HG03571 (cell line): ENCODE measurements around the gene MUC4.
"Not testable (repeated sequence)": the region's sequence is repeated elsewhere in the genome, so short reads cannot be mapped to it uniquely, and the experiment has no call there.

Experiments
- ATAC-seq: cut with Tn5 transposase; IDR thresholded peaks from one replicate; pipeline ENCODE4 v1.9.1; 2021; ENCODE audit not compliant: unreplicated experiment

MUC4 gene

DNA sequence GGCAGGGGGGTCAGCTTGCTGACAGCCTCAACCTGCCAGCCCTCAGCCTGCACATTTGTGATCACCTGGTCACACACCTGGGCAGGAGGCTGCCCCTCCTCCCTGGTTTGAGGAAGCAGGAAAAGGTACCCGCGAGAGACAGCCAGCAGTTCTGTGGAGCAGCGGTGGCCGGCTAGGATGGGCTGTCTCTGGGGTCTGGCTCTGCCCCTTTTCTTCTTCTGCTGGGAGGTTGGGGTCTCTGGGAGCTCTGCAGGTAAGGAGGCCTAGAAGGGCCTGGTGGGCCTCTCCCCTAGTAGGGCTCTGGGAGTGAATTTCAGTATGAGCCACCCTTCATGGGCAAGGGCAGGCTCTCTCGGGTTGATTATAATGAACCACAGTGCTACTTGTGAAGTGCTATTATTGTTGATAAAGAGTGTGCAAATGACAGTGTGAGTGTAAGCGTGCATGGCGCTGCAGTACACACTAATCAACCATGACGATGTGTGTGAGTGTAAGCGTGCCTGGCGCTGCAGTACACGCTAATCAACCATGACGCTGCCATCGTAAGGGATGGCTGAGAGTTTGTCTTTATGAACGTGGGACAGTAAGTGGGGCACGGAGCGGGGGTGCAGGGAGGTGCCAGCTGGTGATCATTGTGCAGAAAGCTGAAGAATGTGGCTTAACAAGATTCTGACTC, 90.8 kb downstream of the MUC4 start, which contains the start of gene MUC20:
Gene MUC20 (plus strand): TSS at position 148 of the 676 bp plus-strand sequence. CDS start 30 bp downstream, at position 178.
- not testable (repeated sequence) for ATAC-seq

DNA sequence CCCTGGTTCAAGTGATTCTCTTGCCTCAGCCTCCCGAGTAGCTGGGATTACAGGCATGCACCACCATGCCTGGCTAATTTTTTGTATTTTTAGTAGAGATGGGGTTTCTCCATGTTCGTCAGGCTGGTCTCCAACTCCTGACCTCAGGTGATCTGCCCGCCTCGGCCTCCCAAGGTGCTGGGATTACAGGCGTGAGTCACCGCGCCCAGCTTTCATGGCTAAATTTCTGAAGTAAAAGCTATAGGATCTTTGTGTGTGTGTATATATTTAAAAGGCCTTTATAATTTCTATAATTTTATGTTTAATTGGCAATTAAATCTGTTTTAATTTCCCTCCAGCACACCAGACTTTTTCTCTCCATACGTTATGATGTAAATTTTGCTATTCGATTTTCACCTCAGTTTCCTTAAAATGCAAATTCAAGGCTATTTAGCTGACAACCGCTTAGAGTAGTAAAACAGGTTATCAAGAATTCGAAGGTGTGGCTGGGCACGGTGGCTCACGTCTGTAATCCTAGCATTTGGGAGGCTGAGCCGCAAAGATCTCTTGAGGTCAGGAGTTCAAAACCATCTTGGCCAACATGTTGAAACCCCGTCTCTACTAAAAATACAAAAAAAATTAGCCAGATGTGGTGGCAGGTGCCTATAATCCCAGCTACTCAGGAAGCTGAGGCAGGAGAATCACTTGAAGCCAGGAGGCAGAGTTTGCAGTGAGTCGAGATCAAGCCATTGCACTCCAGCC, 92.0 kb downstream of the MUC4 start:
- not testable (repeated sequence) for ATAC-seq

DNA sequence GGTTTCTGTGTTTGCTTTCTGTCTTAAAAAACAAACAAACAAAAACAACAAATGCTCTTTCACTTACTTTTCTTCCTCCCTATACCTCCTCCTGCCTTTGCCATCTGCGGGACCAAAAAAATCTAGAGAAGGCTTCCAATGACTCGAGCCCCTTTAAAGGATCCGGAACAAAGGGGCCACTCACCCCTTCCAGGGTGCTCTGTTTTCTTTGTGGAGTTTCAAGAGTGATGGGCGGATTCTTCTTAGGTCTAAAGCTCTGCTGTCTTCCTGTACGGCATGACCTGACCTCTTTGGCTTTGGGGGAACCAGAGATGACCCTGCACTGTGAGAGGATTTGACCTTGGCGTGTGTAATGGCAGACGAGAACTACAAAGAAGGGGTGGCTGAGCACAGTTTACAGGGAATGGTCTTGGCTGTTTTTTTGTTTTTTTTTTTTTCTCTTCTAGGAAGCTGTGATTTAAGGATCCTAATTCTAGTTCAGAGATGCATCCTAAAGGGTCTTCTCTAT, 93.2 kb downstream of the MUC4 start:
- no peak for ATAC-seq

DNA sequence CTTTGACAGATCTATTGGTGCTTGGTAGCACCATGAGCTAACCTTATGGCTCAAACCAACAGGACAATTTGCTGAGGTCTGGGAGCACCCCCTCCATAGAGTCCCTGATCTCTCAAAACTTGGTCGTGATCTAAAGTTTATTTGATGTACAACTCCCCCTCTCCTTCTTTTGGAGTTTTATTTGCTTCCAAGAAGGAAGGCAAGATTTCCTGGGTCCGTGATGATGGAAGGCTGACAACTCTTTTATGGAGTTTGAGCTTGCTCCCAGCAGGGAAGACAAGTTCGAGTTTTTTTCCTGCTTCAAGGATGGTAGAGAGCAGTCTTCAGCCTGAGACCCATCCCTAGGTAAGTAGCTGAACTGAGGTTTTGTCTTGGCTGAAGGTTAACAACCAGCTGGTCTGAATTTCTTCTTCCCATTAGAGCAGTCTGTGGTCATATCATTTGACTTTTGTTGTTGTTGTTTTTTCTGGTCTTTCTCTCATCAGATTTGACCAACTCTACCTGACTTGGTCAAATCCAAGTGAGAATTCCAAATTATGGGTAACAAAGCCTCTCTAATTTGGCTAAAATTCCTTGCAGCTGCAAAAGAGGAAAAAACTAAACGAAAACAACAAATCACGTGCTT, 93.8 kb downstream of the MUC4 start:
- no peak for ATAC-seq

DNA sequence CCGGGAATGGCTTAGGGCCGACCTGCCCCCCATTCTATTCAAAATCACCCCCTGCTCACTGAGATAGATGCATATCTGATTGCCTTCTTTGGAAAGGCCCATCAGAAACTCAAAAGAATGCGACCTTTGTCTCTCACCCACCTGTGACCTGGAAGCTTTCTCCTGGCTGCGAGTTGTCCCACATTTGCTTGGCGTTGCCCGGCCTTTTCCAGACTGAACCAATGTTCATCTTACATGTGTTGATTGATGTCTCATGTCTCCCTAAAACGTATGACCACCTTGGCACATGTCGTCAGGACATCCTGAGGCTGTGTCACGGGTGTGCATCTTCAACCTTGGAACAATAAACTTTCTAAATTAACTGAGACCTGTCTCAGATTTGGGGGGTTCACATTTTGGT, 94.3 kb downstream of the MUC4 start:
- no peak for ATAC-seq

DNA sequence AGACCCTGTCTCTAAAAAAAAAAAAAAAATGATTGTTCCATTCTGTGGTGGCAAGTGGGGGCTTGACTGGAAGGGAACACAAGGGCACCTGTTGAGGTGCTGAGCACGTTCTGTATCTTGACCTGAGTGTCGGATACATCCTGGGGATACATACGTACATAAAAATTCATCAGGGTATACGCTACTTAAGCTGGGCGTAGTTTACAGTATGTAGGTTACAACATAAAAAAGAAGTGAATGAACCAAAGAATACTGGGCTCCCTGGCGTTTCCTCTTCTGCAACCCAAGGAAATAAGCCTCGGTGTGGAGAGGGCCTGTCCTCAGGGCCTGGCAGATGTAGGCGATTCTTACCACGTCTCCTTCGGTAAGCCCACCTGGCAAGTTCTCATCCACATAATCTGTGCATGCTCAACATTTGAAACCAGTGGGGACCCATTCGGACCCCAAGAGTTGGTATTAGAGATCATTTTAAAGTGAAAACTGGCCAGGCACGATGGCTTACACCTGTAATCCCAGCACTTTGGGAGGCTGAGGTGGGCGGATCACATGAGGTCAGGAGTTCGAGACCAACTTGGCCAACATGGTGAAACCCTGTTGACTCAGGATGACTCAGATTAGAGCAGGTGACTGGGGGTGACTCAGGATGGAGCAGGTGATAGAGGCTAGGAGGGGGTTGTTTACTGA, 96.0 kb downstream of the MUC4 start:
- no peak for ATAC-seq

DNA sequence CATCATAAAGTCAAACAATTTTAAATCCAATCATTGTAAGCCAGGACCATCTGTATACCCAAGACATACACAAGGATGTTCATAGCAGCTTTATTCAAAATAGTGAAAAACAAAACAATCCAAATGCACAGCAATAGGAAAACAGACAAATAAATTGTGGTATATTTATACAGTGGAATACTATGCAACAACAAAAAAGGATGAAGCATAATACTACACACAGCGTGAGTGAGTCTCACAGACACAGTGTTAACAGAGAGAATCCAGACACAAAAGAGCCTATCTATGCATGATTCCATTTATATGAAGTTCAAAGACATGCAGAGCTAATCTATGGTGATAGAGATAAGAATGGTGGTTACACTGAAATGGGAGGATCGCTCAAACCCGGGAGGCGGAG, 96.6 kb downstream of the MUC4 start:
- no peak for ATAC-seq

DNA sequence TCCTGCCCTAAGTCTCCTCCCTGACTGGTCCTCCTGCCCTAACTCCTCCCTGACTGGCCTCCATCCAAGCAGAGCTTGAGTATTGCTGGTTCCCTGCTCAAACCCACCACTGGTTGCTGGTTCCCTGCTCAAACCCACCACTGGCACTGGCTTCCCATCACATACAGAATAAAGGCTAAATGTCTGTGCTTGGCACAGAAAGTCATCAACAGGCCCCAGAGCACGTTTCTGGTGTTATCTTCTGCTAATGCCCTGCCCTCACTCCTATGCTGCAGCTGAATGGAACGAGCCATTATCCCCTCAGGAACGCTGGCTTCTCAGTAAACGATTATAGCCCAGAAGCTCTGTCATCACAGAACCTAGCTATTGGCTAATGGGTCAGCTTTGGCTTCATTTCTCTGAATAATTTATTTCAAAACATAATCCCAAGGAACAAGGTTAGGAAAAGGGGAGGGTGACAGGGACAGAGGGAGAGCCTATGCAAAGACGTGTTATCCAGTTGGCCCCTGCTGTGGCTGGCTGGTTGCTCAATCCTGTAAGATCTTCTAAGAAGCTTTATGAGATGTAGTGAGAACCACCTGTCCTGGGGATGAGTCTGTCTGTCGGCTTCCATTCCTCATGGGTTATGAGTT, 97.2 kb downstream of the MUC4 start:
- no peak for ATAC-seq

DNA sequence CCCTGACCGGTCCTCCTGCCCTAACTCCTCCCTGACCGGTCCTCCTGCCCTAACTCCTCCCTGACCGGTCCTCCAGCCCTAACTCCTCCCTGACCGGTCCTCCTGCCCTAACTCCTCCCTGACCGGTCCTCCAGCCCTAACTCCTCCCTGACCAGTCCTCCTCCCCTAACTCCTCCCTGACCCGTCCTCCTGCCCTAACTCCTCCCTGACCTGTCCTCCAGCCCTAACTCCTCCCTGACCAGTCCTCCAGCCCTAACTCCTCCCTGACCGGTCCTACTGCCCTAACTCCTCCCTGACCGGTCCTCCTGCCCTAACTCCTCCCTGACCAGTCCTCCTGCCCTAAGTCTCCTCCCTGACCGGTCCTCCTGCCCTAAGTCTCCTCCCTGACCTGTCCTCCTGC, 98.6 kb downstream of the MUC4 start:
- ATAC-seq, result not testable (repeated sequence)

DNA sequence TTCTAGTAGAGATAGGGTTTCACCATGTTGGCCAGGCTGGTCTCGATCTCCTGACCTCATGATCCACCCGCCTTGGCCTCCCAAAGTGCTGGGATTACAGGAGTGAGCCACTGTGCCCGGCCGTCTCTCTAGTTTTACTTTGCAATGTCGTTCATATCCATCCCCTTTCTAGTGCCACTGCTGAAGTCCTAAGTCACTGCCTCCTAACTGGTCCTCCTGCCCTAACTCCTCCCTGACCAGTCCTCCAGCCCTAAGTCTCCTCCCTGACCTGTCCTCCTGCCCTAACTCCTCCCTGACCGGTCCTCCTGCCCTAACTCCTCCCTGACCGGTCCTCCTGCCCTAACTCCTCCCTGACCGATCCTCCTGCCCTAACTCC, 99.2 kb downstream of the MUC4 start:
- ATAC-seq, result not testable (repeated sequence)

DNA sequence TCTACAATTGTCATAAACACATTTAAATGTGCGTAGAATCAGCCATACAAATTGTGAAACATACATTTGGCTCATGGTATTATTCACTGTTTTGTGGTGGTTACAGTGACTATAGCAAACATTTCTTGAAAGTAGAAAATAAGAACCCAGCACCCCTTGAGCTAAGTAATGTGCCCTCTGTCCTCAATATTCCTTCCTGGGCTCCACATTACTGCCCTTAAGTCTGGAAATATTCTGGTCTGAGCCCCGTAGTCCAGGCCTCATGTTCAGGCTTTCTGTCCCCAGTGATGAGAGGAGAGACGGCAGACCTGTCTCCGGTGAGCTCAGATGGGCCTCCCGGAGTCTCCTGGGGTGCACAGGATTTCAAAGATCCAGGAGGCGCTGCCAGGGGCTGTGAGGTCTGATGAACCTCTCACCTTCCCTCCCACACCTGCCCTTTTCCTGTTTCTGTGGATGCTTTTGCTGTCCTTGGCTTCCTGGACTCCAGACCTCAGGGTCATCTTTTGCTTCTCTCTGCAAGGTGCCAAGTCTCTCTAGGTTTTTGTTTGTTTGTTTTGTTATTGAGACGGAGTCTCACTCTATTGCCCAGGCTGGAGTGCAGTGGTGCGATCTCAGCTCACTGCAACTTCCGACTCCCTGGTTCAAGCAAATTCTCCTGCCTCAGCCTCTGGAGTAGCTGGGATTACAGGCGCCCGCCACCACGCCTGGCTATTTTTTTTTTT, 99.8 kb downstream of the MUC4 start:
- no peak for ATAC-seq

DNA sequence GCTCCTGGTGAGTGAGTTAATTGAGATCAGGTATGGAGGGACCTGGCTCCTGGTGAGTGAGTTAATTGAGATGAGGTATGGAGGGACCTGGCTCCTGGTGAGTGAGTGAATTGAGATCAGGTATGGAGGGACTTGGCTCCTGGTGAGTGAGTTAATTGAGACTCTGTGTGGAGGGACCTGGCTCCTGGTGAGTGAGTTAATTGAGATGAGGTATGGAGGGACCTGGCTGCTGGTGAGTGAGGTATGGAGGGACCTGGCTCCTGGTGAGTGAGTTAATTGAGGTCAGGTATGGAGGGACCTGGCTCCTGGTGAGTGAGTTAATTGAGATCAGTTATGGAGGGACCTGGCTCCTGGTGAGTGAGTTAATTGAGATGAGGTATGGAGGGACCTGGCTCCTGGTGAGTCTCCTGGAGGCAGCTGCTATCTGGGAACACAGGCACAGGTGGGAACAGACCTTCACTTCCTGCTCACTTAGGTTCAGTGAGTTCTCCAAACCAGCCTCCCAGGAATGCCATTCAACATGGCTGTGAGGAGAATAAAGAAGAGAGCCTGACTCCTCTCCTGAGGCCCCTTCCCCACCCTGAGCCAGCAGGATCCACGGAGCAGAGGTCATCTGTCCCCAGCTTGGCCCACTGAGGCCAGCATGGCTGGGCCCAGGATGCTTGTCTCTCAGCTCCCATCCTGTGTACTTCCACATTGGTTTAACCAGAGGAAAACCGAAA, 100.5 kb downstream of the MUC4 start:
- not testable (repeated sequence) for ATAC-seq

DNA sequence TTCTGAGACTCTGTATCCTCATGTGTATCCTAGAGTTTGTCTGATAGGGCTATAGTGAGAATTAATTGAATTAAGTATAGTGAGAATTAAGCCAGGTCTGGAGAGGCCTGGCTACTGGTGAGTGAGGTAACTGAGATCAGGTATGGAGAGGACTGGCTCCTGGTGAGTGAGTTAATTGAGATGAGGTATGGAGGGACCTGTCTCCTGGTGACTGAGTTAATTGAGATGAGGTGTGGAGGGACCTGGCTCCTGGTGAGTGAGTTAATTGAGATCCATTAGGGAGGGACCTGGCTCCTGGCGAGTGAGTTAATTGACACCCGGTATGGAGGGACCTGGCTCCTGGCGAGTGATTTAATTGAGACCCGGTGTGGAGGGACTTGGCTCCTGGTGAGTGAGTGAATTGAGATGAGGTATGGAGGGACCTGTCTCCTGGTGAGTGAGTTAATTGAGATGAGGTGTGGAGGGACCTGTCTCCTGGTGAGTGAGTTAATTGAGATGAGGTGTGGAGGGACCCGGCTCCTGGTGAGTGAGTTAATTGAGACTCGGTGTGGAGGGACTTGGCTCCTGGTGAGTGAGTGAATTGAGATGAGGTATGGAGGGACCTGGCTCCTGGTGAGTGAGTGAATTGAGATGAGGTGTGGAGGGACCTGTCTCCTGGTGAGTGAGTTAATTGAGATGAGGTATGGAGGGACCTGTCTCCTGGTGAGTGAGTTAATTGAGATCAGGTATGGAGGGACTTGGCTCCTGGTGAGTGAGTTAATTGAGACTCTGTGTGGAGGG, 101.4 kb downstream of the MUC4 start:
- ATAC-seq, result not testable (repeated sequence)

DNA sequence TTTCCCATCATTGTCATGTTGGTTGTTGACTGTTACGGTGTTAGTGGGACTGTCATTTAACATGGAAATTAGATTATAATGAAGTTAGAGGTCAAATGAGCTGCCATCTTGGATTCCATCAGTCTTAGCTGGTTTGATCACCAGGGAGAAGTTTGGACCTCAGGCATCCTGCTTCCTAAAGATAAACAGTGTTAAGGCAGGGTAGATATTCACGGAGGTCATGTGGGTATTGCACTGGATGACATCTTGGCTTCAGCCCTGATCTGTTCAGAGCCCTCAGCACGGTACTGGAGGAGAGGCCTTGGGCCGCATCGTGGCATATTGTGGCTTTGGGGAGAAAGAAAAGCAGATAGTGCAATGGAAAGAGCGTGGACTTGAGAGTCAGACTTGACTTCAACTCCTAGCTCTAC, 102.0 kb downstream of the MUC4 start:
- ATAC-seq, result no peak

DNA sequence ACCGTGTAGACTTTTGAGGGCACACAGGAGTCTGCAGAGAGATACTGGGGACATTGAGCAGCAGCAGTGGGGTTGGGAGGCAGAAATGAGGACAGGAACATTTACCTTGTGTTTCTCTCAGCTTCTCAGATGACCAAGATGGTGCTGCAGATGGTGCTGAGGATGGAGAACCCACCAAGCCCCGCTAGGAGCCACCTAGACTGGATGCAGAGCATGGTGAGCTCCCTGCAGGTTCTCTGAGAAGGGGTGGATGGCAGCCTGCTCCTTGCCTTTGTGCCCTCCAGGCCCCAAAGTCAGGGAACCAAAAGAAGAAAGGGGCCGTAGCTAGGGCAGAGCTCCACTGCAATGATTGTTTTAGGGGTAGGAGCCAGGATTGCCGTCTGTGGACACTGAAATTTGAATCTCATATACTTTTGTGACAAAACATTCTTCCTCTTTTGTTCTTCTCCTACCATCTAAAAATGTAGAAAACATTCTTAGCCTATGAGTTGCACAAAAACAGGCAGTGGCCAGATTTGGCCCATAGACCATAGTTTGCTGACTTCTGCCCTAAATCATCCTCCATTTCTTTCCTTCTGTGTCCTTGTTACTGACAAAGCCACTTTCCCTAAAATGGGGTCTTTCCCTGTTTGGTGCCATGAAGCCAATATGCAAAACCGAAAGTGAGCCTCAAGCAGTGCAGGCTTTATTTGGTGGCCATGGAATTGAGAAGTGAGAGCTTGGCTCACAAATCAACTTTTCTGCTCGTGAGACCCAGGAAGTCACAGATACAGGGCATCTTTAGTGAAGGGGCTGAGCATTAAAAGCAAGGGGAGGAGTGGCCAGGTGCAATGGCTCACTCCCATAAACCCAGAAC, 102.9 kb downstream of the MUC4 start:
- ATAC-seq, result no peak

DNA sequence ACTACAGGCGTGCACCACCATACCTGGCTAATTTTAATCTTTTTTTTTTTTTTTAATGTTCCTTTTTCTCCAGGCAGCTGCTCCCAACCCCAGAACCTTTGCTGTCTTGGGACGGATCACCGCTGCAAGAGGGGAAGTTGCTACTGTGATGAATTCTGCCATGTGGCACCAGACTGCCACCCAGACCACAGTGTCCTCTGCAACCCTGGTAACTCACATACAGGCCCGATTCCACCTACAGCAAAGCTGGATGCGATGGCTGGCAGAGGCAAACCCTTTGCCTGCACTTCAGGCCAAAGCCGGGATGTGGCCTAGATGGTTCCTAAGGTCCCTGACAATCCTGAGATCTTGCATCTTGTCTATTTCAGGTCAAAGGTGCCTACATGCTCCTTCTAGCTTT, 103.7 kb downstream of the MUC4 start:
- no peak for ATAC-seq

DNA sequence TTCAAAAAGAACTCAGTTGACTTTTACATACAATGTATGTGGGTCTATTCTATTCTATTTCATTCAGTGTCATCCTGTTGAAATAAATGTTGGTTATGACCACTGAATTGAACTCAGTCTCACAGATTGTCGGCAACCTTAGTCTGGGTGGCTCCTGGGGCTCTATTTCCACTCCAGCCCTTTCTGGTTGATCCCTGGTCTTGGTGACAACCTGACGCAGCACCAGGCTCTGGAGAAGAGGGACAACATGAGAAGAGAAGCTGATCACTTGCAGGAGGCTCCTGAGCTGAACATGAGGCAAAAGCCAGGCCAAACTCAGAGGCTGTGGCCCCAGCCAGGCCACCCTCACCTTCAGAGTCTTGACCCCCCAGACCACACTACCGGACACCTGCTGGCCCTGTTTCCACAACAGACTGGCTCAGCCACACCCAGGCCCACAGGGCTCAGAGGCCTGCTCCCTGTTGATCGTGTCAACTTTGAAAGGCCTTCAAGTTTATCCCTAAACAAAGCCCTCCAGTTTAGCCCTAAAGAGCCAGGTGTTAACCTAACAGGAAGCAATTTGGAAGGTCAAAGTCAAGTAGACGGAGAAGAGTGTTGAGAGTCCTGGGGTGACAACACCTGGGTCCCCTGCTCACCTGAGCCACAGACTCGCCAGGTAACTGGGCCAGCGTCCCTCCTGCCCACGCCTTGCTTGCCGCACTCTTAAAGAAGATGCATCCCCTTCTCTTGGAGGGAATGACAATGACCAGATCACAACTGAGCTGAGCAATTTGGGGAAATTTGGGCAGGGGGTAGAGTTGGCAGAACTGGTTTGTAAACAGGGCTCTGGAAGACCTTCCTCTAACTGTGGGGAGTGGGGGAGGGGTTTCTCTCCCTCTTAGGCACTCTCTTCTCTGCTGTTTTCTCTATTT, 106.4 kb downstream of the MUC4 start:
- no peak for ATAC-seq
